Prostate gland (tissue), 2 donors: ENCODE measurements around the gene TJP1.

Experiments
- CTCF ChIP-seq, 4 experiments: fragments of 200-600 bp in 2 of 4; fragments of 450-650 bp in 2 of 4; sonication (generic) in 2 of 4; IDR thresholded peaks; 1 replicate in 3 of 4; 2 replicates in 1 of 4; pipeline ENCODE4 v1.5.1; 2016 to 2019; ENCODE audit warnings: antibody characterized with exemption in 4 of 4, mild to moderate bottlenecking in 2 of 4, moderate library complexity in 2 of 4
- POLR2AphosphoS5 ChIP-seq: sonication (generic); formaldehyde crosslinking; IDR thresholded peaks from one replicate; pipeline ENCODE4 v1.6.1; 2017; ENCODE audit warnings: antibody characterized with exemption

DNA sequence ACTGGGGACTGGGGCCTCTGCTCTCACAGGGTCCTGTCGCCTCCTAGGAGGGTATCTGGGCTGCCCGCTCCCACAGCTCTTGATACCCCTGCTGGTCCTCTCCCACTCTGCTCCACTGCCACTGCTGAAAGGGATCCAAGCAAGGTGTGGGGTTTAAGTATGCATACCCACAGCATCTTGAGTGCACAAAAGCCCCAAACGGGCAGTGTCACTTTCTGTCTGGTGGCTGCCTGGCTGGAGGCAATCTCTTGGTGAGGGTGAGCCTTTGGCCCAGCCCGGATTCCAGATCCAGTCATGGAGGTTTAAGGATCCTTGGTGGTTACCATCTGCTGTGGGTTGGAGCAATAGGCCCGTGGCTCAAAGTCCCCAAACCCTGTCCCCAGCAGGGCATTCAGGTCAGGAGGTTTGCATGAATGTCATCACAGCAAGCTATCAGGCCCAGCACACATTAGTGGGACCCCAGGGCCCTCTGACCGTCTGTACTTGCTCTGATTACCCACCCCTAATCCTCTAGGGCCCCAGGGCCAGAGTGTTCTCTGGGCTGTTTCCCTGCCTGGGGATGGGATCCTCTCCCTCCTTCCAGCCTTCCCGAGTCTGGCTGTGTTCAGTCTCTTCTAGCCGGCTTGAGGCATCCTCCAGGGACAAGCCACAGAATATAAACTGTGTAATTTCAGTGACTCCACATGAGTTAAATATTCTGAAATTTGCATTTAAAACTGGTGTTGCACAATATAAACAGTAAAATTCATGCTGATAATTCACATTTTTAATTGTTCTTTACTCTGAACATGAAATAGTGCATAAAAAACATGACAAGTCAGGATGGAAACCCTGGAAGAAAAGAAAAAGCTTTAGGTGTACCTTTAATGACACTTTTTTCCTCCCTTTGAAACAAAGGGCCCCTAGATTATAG is 4.9 kb upstream of the TJP1 start:
- TF ChIP-seq CTCF (IDR thresholded peaks at IDR 0.05): no peak
- no peak for TF ChIP-seq POLR2AphosphoS5
